Peyer's patch (tissue), 4 donors: ENCODE measurements around the gene ARMS2.

Experiments
- CTCF ChIP-seq, 6 experiments: fragments of 450-650 bp in 4 of 6; fragments of 200-600 bp in 2 of 6; sonication (generic) in 1 of 6; IDR thresholded peaks; one replicate each; pipeline ENCODE4 v1.5.1; 2017 to 2019; ENCODE audit warnings: antibody characterized with exemption in 6 of 6, mild to moderate bottlenecking in 3 of 6, moderate library complexity in 1 of 6
- POLR2A ChIP-seq, 2 donors: fragments of 450-650 bp; IDR thresholded peaks; one replicate each; pipeline ENCODE4 v1.5.1; 2017; ENCODE audit warnings: antibody characterized with exemption in 2 of 2, mild to moderate bottlenecking in 2 of 2, moderate library complexity in 2 of 2

GRCh38 chr10:122421054-122421625 lies 33.3 kb upstream of the ARMS2 start:
- TF ChIP-seq POLR2A (IDR thresholded peaks at IDR 0.05) (no peak), CTCF (IDR thresholded peaks at IDR 0.05) (no peak)
